HG02763 (cell line): ENCODE data around the gene GALNT11.
"Not testable (repeated sequence)": the region's sequence is repeated elsewhere in the genome, so short reads cannot be mapped to it uniquely, and the experiment has no call there.

Experiments
- ATAC-seq: cut with Tn5 transposase; IDR thresholded peaks from one replicate; pipeline ENCODE4 v1.9.1; 2021; ENCODE audit warnings: mild to moderate bottlenecking, moderate library complexity; ENCODE audit not compliant: unreplicated experiment

The GALNT11 gene

GRCh38 chr7:152074673-152075072, 49.2 kb downstream of the GALNT11 start:
- ATAC-seq: no peak

GRCh38 chr7:152075379-152075778, 49.9 kb downstream of the GALNT11 start:
- not testable (repeated sequence) for ATAC-seq

GRCh38 chr7:152076324-152076821, 50.9 kb downstream of the GALNT11 start:
- ATAC-seq: no peak

- no peak for ATAC-seq
Measured at GRCh38 chr7:152076940-152077933, 51.8 kb downstream of the GALNT11 start.

GRCh38 chr7:152078025-152078424, 52.6 kb downstream of the GALNT11 start:
- ATAC-seq: no peak

- no peak for ATAC-seq
Measured at GRCh38 chr7:152078786-152079185, 53.3 kb downstream of the GALNT11 start.

- ATAC-seq: no peak
Measured at GRCh38 chr7:152081088-152081487, 55.6 kb downstream of the GALNT11 start.

GRCh38 chr7:152082073-152082721, 56.7 kb downstream of the GALNT11 start:
- ATAC-seq: not testable (repeated sequence)

- ATAC-seq: no peak
Measured at GRCh38 chr7:152085131-152085530, 59.7 kb downstream of the GALNT11 start.

- ATAC-seq: no peak
Measured at GRCh38 chr7:152086513-152086912, 61.0 kb downstream of the GALNT11 start.

- no peak for ATAC-seq
Measured at GRCh38 chr7:152089183-152089582, 63.7 kb downstream of the GALNT11 start.

- no peak for ATAC-seq
Measured at GRCh38 chr7:152090747-152091146, 65.3 kb downstream of the GALNT11 start.

GRCh38 chr7:152093717-152094116, 68.2 kb downstream of the GALNT11 start:
- no peak for ATAC-seq

- ATAC-seq: no peak
Measured at GRCh38 chr7:152095771-152096170, 70.3 kb downstream of the GALNT11 start.

GRCh38 chr7:152097330-152097729, 71.9 kb downstream of the GALNT11 start:
- ATAC-seq: no peak

GRCh38 chr7:152103066-152103465, 77.6 kb downstream of the GALNT11 start:
- no peak for ATAC-seq

- ATAC-seq: no peak
Measured at GRCh38 chr7:152103691-152104090, 78.2 kb downstream of the GALNT11 start.

GRCh38 chr7:152105205-152105604, 79.7 kb downstream of the GALNT11 start:
- no peak for ATAC-seq

- ATAC-seq: no peak
Measured at GRCh38 chr7:152106990-152107389, 81.5 kb downstream of the GALNT11 start.

GRCh38 chr7:152107945-152108344, 82.5 kb downstream of the GALNT11 start:
- ATAC-seq: no peak

GRCh38 chr7:152108359-152108758, 82.9 kb downstream of the GALNT11 start:
- ATAC-seq: no peak

GRCh38 chr7:152112829-152113228, 87.4 kb downstream of the GALNT11 start:
- ATAC-seq: no peak
